HPDE6-E6E7 (cell line): ENCODE measurements around the gene PEAR1.

Source experiments
- DNase-seq: peaks from one replicate; pipeline ENCODE4 v3.0.0; 2011; ENCODE audit warnings: missing footprints; ENCODE audit errors: extremely low spot score

The PEAR1 gene

GRCh38 chr1:156936721-156937220 lies 43.3 kb downstream of the PEAR1 start:
- DNase-seq = no peak

- no peak for DNase-seq
Observed at GRCh38 chr1:156937883-156938282, 44.4 kb downstream of the PEAR1 start.

- DNase-seq = no peak
Observed at GRCh38 chr1:156938813-156939212, 45.3 kb downstream of the PEAR1 start.

GRCh38 chr1:156939786-156940334 lies 46.3 kb downstream of the PEAR1 start:
- DNase-seq = no peak

- DNase-seq = no peak
Observed at GRCh38 chr1:156941675-156942074, 48.2 kb downstream of the PEAR1 start.

GRCh38 chr1:156942176-156942575 lies 48.7 kb downstream of the PEAR1 start:
- DNase-seq = no peak

- no peak for DNase-seq
Observed at GRCh38 chr1:156942576-156942975, 49.1 kb downstream of the PEAR1 start.

- no peak for DNase-seq
Observed at GRCh38 chr1:156943756-156944155, 50.2 kb downstream of the PEAR1 start.

- DNase-seq = no peak
Observed at GRCh38 chr1:156944268-156944667, 50.8 kb downstream of the PEAR1 start.

GRCh38 chr1:156944848-156945247 lies 51.3 kb downstream of the PEAR1 start:
- DNase-seq = no peak

GRCh38 chr1:156945881-156946661 lies 52.6 kb downstream of the PEAR1 start:
- DNase-seq = no peak

GRCh38 chr1:156947127-156947526 lies 53.6 kb downstream of the PEAR1 start:
- DNase-seq = no peak

- DNase-seq = no peak
Observed at GRCh38 chr1:156947818-156948525, 54.5 kb downstream of the PEAR1 start.

- DNase-seq = no peak
Observed at GRCh38 chr1:156948708-156949107, 55.2 kb downstream of the PEAR1 start.

- DNase-seq = no peak
Observed at GRCh38 chr1:156949127-156949526, 55.6 kb downstream of the PEAR1 start.

GRCh38 chr1:156951371-156951770 lies 57.9 kb downstream of the PEAR1 start:
- no peak for DNase-seq

GRCh38 chr1:156953571-156953970 lies 60.1 kb downstream of the PEAR1 start:
- DNase-seq = no peak

- no peak for DNase-seq
Observed at GRCh38 chr1:156956333-156956732, 62.8 kb downstream of the PEAR1 start.

GRCh38 chr1:156957634-156958033 lies 64.1 kb downstream of the PEAR1 start:
- DNase-seq = peak; percentile 36

GRCh38 chr1:156958247-156958714 lies 64.8 kb downstream of the PEAR1 start:
- no peak for DNase-seq

GRCh38 chr1:156959414-156959813 lies 65.9 kb downstream of the PEAR1 start:
- no peak for DNase-seq

GRCh38 chr1:156959925-156960324 lies 66.4 kb downstream of the PEAR1 start:
- no peak for DNase-seq

GRCh38 chr1:156961709-156962108 lies 68.2 kb downstream of the PEAR1 start:
- DNase-seq = no peak
